Measurements from ENCODE around the gene CDS1.

DNA sequence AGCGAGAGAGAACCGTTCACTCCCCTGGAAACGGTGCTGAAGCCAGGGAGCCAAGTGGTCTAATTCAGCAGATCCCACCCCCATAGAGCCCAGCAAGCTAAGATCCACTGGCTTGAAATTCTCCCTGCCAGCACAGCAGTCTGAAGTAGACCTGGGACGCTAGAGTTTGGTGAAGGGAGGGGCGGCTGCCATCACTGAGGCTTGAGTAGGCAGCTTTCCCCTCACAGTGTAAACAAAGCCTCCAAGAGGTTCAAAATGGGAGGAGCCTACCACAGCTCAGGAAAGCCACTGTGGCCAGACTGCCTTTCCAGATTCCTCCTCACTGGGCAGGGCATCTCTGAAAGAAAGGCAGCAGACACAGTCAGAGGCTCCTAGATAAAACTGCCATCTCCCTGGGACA lies 37.8 kb upstream of the CDS1 start:
- TF ChIP-seq, protein P1, sequence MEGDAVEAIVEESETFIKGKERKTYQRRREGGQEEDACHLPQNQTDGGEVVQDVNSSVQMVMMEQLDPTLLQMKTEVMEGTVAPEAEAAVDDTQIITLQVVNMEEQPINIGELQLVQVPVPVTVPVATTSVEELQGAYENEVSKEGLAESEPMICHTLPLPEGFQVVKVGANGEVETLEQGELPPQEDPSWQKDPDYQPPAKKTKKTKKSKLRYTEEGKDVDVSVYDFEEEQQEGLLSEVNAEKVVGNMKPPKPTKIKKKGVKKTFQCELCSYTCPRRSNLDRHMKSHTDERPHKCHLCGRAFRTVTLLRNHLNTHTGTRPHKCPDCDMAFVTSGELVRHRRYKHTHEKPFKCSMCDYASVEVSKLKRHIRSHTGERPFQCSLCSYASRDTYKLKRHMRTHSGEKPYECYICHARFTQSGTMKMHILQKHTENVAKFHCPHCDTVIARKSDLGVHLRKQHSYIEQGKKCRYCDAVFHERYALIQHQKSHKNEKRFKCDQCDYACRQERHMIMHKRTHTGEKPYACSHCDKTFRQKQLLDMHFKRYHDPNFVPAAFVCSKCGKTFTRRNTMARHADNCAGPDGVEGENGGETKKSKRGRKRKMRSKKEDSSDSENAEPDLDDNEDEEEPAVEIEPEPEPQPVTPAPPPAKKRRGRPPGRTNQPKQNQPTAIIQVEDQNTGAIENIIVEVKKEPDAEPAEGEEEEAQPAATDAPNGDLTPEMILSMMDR (conservative IDR thresholded peaks at IDR 0.05; ENCODE audit: low read length), result no peak
- TF ChIP-seq EZH2phosphoT487 (IDR thresholded peaks at IDR 0.05; ENCODE audit: borderline replicate concordance, low read depth, low read length), result no peak

All from OCI-LY7 (cell line).